Fibroblast of pulmonary artery (primary cell): ENCODE results near the gene PFKL.
A peak's percentile ranks its signal among the peaks of the same experiment; 100 is the strongest.

Experiments
- DNase-seq: peaks from one replicate; pipeline ENCODE4 v3.0.0-alpha.2; 2010; ENCODE audit warnings: low read depth
- H3K4me3 ChIP-seq: replicated peaks from 2 replicates; pipeline ENCODE4 v1.5.1; 2011; ENCODE audit warnings: low read depth, mild to moderate bottlenecking, control low read depth, low read length, moderate library complexity
- TF ChIP-seq, protein P1 (sequence below): IDR thresholded peaks from 2 replicates; pipeline ENCODE4 v1.5.1; 2011; ENCODE audit warnings: mild to moderate bottlenecking, control low read depth, low read length, inconsistent platforms; ENCODE audit errors: missing control alignments

PFKL gene

DNA sequence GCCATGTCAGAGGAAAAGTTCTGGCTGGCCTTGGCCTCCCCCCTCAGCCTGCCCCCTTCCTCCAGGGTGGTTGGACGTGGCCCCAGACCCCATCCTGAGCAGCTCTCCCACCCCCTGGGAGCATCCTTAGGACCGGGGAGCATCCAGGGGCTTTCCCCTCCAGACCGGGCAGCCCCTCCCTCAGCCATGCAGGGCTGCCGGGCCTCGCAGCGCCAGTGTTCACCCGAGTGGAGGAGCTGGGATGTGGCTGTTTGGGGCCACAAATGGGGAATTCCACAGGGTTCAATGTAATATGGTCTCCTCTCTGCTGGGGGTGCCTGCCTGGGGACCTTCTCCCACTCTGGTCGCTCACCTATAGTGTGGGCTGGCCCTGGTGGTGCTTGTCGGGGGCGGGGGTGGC is 4.2 kb upstream of the PFKL start:
- H3K4me3 ChIP-seq, result no peak overlapping the region
- DNase-seq, result no peak
- TF ChIP-seq, protein P1, sequence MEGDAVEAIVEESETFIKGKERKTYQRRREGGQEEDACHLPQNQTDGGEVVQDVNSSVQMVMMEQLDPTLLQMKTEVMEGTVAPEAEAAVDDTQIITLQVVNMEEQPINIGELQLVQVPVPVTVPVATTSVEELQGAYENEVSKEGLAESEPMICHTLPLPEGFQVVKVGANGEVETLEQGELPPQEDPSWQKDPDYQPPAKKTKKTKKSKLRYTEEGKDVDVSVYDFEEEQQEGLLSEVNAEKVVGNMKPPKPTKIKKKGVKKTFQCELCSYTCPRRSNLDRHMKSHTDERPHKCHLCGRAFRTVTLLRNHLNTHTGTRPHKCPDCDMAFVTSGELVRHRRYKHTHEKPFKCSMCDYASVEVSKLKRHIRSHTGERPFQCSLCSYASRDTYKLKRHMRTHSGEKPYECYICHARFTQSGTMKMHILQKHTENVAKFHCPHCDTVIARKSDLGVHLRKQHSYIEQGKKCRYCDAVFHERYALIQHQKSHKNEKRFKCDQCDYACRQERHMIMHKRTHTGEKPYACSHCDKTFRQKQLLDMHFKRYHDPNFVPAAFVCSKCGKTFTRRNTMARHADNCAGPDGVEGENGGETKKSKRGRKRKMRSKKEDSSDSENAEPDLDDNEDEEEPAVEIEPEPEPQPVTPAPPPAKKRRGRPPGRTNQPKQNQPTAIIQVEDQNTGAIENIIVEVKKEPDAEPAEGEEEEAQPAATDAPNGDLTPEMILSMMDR, result no peak

DNA sequence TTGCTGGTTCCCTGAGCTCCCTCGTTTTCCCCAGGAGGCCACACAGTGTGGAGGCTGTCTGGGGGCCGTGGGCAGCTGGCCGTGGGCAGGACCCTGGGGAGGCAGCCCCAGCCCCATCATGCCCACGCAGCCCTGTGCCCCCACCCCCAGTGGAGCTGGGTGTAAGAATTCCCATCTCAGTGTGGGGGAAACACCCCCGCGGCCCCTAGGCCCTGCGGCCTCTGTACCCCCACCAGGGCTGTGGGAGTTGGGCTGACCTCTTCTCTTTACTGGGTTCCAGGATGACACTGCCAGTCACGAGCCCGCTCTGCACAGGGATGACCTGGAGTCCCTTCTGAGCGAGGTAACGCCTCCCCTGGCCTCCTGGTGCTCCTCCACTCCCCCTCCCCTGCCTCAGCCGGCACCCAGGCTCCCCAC is 3.7 kb upstream of the PFKL start:
- H3K4me3 ChIP-seq, result no peak overlapping the region
- no peak for DNase-seq
- TF ChIP-seq, protein P1, result no peak

DNA sequence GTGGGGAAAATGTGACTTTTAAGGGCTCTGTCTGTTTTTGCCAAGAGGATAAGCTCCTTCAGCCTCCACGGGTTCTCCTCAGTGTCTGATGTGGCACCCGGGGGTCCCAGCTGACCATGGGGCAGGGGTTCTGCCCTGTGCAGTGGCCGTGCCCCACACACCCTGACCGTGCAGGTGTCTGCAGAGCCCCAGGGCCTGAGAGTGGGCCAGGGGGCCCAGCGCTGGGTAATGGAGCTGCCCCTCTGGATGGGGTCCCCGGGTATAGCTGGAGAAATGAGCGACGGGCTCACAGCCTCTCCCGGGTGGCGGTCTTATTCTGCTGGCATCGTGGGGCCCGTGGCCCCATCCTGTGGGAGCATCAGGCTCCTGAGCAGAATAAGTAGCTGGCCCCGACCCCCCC is 2.9 kb upstream of the PFKL start:
- TF ChIP-seq, protein P1, result no peak
- H3K4me3 ChIP-seq, result no peak overlapping the region
- DNase-seq, result no peak

DNA sequence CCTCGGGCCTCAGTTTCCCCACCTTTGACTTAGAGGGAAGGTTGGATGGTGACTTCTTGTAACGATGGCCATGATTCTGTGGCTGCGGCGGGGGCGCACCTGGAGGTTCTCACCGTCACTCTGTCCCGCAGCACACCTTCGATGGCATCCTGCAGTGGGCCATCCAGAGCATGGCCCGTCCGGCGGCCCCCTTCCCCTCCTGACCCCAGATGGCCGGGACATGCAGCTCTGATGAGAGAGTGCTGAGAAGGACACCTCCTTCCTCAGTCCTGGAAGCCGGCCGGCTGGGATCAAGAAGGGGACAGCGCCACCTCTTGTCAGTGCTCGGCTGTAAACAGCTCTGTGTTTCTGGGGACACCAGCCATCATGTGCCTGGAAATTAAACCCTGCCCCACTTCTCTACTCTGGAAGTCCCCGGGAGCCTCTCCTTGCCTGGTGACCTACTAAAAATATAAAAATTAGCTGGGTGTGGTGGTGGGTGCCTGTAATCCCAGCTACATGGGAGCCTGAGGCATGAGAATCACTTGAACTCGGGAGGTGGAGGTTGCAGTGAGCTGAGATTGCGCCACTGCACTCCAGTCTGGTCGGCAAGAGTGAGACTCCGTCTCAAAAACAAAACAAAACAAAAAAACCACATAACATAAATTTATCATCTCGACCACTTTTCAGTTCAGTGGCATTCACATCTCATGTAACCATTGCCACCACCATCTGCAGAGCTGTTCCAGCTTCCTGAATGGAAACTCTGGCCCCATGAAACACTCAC is 2.1 kb upstream of the PFKL start:
- peak; percentile 86 for DNase-seq
- no peak overlapping the region for H3K4me3 ChIP-seq
- TF ChIP-seq, protein P1, result peak; percentile 78

DNA sequence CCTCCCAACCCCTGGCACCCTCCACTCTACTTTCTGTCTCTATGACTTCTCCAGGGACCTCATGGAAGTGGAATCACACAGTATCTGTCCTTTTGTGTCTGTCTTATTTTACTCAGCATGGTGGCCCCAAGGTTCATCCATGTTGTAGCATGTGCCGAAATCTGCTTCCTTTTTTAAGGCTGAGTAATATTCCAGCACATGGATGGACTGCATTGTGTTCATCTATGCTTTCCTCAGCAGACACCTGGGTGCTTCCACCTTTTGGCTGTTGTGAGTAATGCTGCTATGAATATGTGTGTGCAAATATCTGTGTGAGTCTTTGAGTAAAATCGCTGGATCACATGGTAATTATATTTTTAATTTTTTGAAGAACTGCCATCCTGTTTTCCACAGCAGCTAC is 1.6 kb upstream of the PFKL start:
- DNase-seq, result peak; percentile 23
- TF ChIP-seq, protein P1, result peak; percentile 22
- no peak overlapping the region for H3K4me3 ChIP-seq

DNA sequence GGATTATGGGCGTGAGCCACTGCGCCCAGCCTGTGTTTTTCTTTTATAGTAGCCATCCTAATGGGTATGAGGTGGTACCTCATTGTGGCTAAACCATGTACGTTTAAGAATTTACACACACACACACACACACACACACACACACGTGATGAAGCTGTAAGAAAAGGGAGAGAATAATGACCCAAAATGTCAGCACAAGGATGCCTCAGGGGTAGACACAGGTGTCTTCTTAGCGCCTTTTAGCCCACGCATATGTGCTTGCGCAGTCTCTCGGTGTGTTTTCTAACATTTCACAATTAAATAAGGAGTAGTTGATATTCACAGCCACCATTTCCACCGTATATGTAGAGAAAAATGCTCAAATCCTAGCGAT is 782 bp upstream of the PFKL start:
- DNase-seq, result peak; percentile 26
- TF ChIP-seq, protein P1, result no peak
- H3K4me3 ChIP-seq, result peak overlapping the region; percentile 71

DNA sequence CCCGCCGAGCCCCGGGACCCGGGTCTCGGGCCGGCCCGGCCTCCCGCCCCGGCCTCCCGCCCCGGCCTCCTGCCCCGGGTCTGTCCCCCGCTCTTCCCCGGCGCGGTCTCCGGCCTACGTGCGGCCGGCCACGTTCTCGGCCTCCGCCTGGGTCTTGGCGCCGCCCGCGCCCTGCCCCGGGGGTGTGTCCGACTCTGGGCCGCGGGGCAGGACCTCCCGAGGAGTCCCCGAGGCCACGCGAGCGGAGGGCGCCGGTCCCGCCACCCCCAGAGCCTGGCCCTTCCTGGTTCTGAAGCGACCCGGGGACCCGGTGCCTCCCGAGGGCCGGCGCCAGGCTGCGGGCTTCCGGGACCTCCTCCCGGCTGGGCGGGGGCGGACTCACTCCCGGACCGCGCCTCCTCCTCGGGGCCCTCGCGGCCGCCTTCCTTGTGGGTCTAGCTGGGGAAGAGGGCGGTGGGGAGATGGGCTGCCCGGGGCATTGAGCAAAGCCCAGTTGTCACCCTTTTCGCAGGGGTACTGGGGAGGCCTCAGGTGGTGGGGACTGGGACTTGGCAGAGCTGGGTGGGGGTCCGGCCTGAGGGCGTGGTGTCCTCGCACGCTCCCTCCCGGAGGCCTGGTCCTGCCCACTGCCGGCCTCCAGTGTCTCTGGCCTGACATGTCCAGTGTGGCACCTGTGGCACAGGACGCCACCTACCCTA is 558 bp downstream of the PFKL start:
- TF ChIP-seq, protein P1, result no peak
- peak; percentile 41 for DNase-seq
- H3K4me3 ChIP-seq, result peak overlapping the region; percentile 71
